H9 (cell line): ENCODE data around the gene CADM4. TPM values are rescaled to one million over a fixed set of nuclear protein-coding genes. Genes with fewer than 3 reads are reported as not detected.

ENCODE experiments used
- DNase-seq: peaks from one replicate; pipeline ENCODE4 v3.0.0-alpha.2; 2017
- H2AFZ ChIP-seq: one replicate; pipeline ENCODE4 v1.6.1; 2013; ENCODE audit warnings: mild to moderate bottlenecking, low read length, control low read depth, moderate library complexity
- H2AK5ac ChIP-seq: 2 replicates; pipeline ENCODE4 v1.6.1; 2013; ENCODE audit warnings: low read length, control low read depth, mixed read lengths; ENCODE audit not compliant: insufficient read length
- H2BK120ac ChIP-seq: one replicate; pipeline ENCODE4 v1.6.1; 2013; ENCODE audit warnings: low read depth, mild to moderate bottlenecking, low read length, control low read depth, inconsistent platforms; ENCODE audit not compliant: poor library complexity, severe bottlenecking
- H2BK12ac ChIP-seq: 2 replicates; pipeline ENCODE4 v1.6.1; 2013; ENCODE audit warnings: low read length, control low read depth, mixed read lengths, low read depth; ENCODE audit not compliant: insufficient read length
- H2BK15ac ChIP-seq: 2 replicates; pipeline ENCODE4 v1.6.1; 2013; ENCODE audit warnings: low read depth, low read length, control low read depth
- H2BK20ac ChIP-seq: one replicate; pipeline ENCODE4 v1.6.1; 2013; ENCODE audit warnings: low read depth, mild to moderate bottlenecking, low read length, control low read depth, inconsistent platforms; ENCODE audit not compliant: poor library complexity, severe bottlenecking
- H2BK5ac ChIP-seq: 2 replicates; pipeline ENCODE4 v1.6.1; 2013; ENCODE audit warnings: low read length, control low read depth, mixed read lengths; ENCODE audit not compliant: insufficient read length
- H3K14ac ChIP-seq: 2 replicates; pipeline ENCODE4 v1.6.1; 2013; ENCODE audit warnings: low read length, control low read depth; ENCODE audit not compliant: insufficient read depth
- H3K18ac ChIP-seq: 2 replicates; pipeline ENCODE4 v1.6.1; 2013; ENCODE audit warnings: low read depth, mild to moderate bottlenecking, mixed read lengths, low read length, control low read depth; ENCODE audit not compliant: insufficient read length
- H3K23ac ChIP-seq: 2 replicates; pipeline ENCODE4 v1.6.1; 2013; ENCODE audit warnings: low read length, control low read depth, mixed read lengths, low read depth; ENCODE audit not compliant: insufficient read length
- H3K23me2 ChIP-seq: 2 replicates; pipeline ENCODE4 v1.6.1; 2013; ENCODE audit warnings: low read depth, mild to moderate bottlenecking, mixed read lengths, low read length, control low read depth; ENCODE audit not compliant: insufficient read length, poor library complexity, severe bottlenecking
- H3K27ac ChIP-seq: 2 replicates; pipeline ENCODE4 v1.5.1; 2013; ENCODE audit warnings: low read length, control low read depth, mixed read lengths, low read depth; ENCODE audit not compliant: insufficient read length
- H3K27me3 ChIP-seq: 2 replicates; pipeline ENCODE4 v1.6.1; 2013; ENCODE audit warnings: low read length, control low read depth, inconsistent platforms; ENCODE audit not compliant: insufficient read depth
- H3K4ac ChIP-seq: 2 replicates; pipeline ENCODE4 v1.6.1; 2013; ENCODE audit warnings: low read depth, mild to moderate bottlenecking, control low read depth, inconsistent platforms, low read length, moderate library complexity
- H3K4me1 ChIP-seq: 2 replicates; pipeline ENCODE4 v1.6.1; 2013; ENCODE audit warnings: low read length, control low read depth, inconsistent platforms; ENCODE audit not compliant: insufficient read depth
- H3K4me2 ChIP-seq: 2 replicates; pipeline ENCODE4 v1.6.1; 2013; ENCODE audit warnings: low read length, control low read depth, mixed read lengths; ENCODE audit not compliant: insufficient read length, insufficient read depth
- H3K56ac ChIP-seq: 2 replicates; pipeline ENCODE4 v1.6.1; 2013; ENCODE audit warnings: low read depth, mild to moderate bottlenecking, mixed read lengths, low read length, control low read depth; ENCODE audit not compliant: insufficient read length
- H3K79me1 ChIP-seq: 2 replicates; pipeline ENCODE4 v1.6.1; 2013; ENCODE audit warnings: low read depth, mild to moderate bottlenecking, moderate library complexity, low read length, control low read depth, inconsistent platforms; ENCODE audit not compliant: insufficient read depth, poor library complexity, severe bottlenecking
- H3K79me2 ChIP-seq: 2 replicates; pipeline ENCODE4 v1.6.1; 2013; ENCODE audit warnings: low read length, control low read depth, inconsistent platforms; ENCODE audit not compliant: insufficient read depth
- H3K9ac ChIP-seq: 2 replicates; pipeline ENCODE4 v1.6.1; 2013; ENCODE audit warnings: low read length, control low read depth, mixed read lengths; ENCODE audit not compliant: insufficient read length; ENCODE audit errors: extremely low read depth
- H3K9me3 ChIP-seq: one replicate; pipeline ENCODE4 v1.6.1; 2013; ENCODE audit warnings: low read depth, low read length, inconsistent platforms; ENCODE audit not compliant: control insufficient read depth
- H3T11ph ChIP-seq: one replicate; pipeline ENCODE4 v1.6.1; 2013; ENCODE audit warnings: mild to moderate bottlenecking, low read length, control low read depth, inconsistent platforms
- H4K20me1 ChIP-seq: one replicate; pipeline ENCODE4 v1.6.1; 2013; ENCODE audit not compliant: control insufficient read depth, insufficient read length, insufficient read depth
- H4K5ac ChIP-seq: 2 replicates; pipeline ENCODE4 v1.6.1; 2013; ENCODE audit warnings: low read depth, mild to moderate bottlenecking, mixed read lengths, low read length, control low read depth; ENCODE audit not compliant: insufficient read length
- H4K8ac ChIP-seq: replicated peaks from 2 replicates; pipeline ENCODE4 v1.6.1; 2013; ENCODE audit warnings: low read length, control low read depth, mixed read lengths, low read depth; ENCODE audit not compliant: insufficient read length
- H4K91ac ChIP-seq: 2 replicates; pipeline ENCODE4 v1.6.1; 2013; ENCODE audit warnings: low read depth, mild to moderate bottlenecking, moderate library complexity, mixed read lengths, low read length, control low read depth; ENCODE audit not compliant: insufficient read length
- H3K27ac Mint-ChIP-seq, 3 experiments: 2 replicates in 2 of 3; 3 replicates in 1 of 3; pipeline ENCODE4 v1.8.0; 2020 to 2021; ENCODE audit warnings: mixed read lengths in 3 of 3, mild to moderate bottlenecking in 1 of 3, moderate library complexity in 1 of 3
- H3K27me3 Mint-ChIP-seq: 2 replicates; pipeline ENCODE4 v1.8.0; 2021; ENCODE audit warnings: low read depth, mild to moderate bottlenecking, moderate library complexity, mixed read lengths
- H3K36me3 Mint-ChIP-seq, 3 experiments: 2 replicates in 2 of 3; 3 replicates in 1 of 3; pipeline ENCODE4 v1.8.0; 2020 to 2021; ENCODE audit warnings: low read depth in 3 of 3, mixed read lengths in 3 of 3; ENCODE audit not compliant: insufficient read depth in 1 of 3
- H3K4me1 Mint-ChIP-seq, 2 experiments: 2 replicates each; pipeline ENCODE4 v1.8.0; 2020; ENCODE audit warnings: mixed read lengths in 2 of 2
- H3K4me3 Mint-ChIP-seq, 2 experiments: 2 replicates in 1 of 2; 3 replicates in 1 of 2; pipeline ENCODE4 v1.8.0; 2020 to 2021; ENCODE audit warnings: mild to moderate bottlenecking in 2 of 2, mixed read lengths in 2 of 2, moderate library complexity in 1 of 2
- H3K9me3 Mint-ChIP-seq, 2 experiments: 2 replicates in 1 of 2; 3 replicates in 1 of 2; pipeline ENCODE4 v1.8.0; 2020; ENCODE audit warnings: mild to moderate bottlenecking in 2 of 2, mixed read lengths in 2 of 2, moderate library complexity in 1 of 2
- CTCF ChIP-seq: fragments of 200-600 bp; sonication (generic); conservative IDR thresholded peaks from 3 replicates; pipeline ENCODE4 v1.8.0; 2021; ENCODE audit warnings: antibody characterized with exemption, mild to moderate bottlenecking
- WGBS: extraction: QIAGEN DNeasy Blood & Tissue Kit; methylation state at CpG from one replicate; pipeline ENCODE4 v1.1.7; 2013; ENCODE audit warnings: missing lambda C conversion rate, low lambda C conversion rate, mixed read lengths; ENCODE audit not compliant: insufficient read length; ENCODE audit errors: extremely low coverage; 5-methylcytosine and 5-hydroxymethylcytosine counted together
- total RNA-seq: library from RNA; stranded (reverse); gene quantifications from 2 replicates; pipeline ENCODE4 v1.2.1, GENCODE V29; 2021

CADM4 gene
- total RNA-seq, 1 experiment from 2014 or later = 10.2 TPM

GRCh38 chr19:43594081-43594697 lies 45.5 kb downstream of the CADM4 start:
- Histone ChIP-seq H3K4ac (no peak overlapping the region), H3K27me3 (no peaks in the 10 kb centered on the region), H3K79me2 (peaks cover 4% of the 10 kb centered on the region; the same call in 1 of the 2 replicates), H4K20me1 (no peaks in the 10 kb centered on the region), H3K27ac (no peak overlapping the region), H2AK5ac (no peak overlapping the region), H3K18ac (no peak overlapping the region), H2BK5ac (no peak overlapping the region), H3K14ac (no peak overlapping the region), H3K4me1 (0 out of 2 replicates have a peak, but pooled peaks cover 3% of the 10 kb centered on the region), H2BK20ac (no peak overlapping the region), H4K91ac (no peak overlapping the region), H3K23me2 (peaks cover 20% of the 10 kb centered on the region), H2BK15ac (no peak overlapping the region), H4K8ac (no peak overlapping the region), H2AFZ (no peak overlapping the region), H3K9me3 (no peaks in the 10 kb centered on the region), H2BK120ac (no peak overlapping the region), H3K56ac (no peak overlapping the region), H3T11ph (no peak overlapping the region), H2BK12ac (no peak overlapping the region), H4K5ac (no peak overlapping the region), H3K4me2 (no peak overlapping the region), H3K23ac (no peak overlapping the region), H3K79me1 (no peaks in the 10 kb centered on the region), H3K9ac (no peak overlapping the region)
- TF ChIP-seq CTCF = no peak
- DNase-seq = no peak
- Mint-ChIP-seq H3K36me3 (peaks cover 16 to 39% (median 35%) of the 10 kb centered on the region in 3 experiments), H3K4me1 (peaks cover 18 to 25% of the 10 kb centered on the region in 2 experiments), H3K27ac (no peak overlapping the region), H3K4me3 (peak overlapping the region in 1 of 2 experiments; percentile 95; a peak in 4 of 5 replicates), H3K9me3 (no peaks in the 10 kb centered on the region; a peak in 1 of 5 replicates), H3K27me3 (no peaks in the 10 kb centered on the region)
- WGBS = no CpG with 5 or more reads among the region's 10 CpGs
